Left ventricle myocardium superior (tissue), 1 donor: ENCODE measurements around the gene KCNQ4. TPM values are rescaled to one million over a fixed set of nuclear protein-coding genes. Genes with fewer than 3 reads are reported as not detected.
A peak's percentile ranks its signal among the peaks of the same experiment; 100 is the strongest.

ENCODE experiments used
- ATAC-seq: fragments of 200-7000 bp; cut with Tn5 transposase; one replicate; pipeline ENCODE4 v1.9.1; 2020; ENCODE audit warnings: mild to moderate bottlenecking, moderate library complexity
- DNase-seq: peaks from one replicate; pipeline ENCODE4 v3.0.0-alpha.2; 2020
- intact Hi-C: fragments of 100-400 bp; cut with micrococcal nuclease; formaldehyde crosslinking; loops from one replicate; pipeline ENCODE4 v1.11.0; 2022
- total RNA-seq: library from RNA; stranded (reverse); fragmentation: NEBNext Ultra II Directional; extraction: Animal tissue kit (Norgen Biotek cat#: 25700); gene quantifications from one replicate; pipeline ENCODE4 v1.2.1, GENCODE V29; 2021
- donor health status: DM: no; HTN: yes; CAD: no; lungs with severe emphysema.

Gene KCNQ4
- total RNA-seq, 1 donor from 2014 or later, result 1.9 TPM

DNA sequence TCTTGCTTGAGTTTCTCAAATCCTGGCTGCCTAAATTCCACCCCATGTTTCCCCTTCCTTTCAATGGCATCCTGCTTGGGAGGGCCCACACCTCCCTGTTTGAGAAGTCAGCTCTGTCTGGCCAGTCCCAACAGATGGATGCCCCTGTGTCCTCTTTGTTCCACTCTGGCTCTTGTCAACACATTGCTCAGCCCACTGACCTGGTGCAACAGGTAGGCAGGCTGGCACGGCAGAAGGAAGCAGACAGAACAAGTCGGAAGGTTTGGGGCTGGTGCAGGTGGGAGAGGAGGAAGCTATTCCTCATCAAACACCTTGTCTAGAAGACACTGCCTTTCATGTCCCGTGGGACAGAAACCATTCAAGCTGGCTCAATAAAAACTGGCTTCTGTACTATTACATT, 22.7 kb downstream of the KCNQ4 start:
- ATAC-seq (no peak), DNase-seq (no peak)
- intact Hi-C loops, result no loop called here

DNA sequence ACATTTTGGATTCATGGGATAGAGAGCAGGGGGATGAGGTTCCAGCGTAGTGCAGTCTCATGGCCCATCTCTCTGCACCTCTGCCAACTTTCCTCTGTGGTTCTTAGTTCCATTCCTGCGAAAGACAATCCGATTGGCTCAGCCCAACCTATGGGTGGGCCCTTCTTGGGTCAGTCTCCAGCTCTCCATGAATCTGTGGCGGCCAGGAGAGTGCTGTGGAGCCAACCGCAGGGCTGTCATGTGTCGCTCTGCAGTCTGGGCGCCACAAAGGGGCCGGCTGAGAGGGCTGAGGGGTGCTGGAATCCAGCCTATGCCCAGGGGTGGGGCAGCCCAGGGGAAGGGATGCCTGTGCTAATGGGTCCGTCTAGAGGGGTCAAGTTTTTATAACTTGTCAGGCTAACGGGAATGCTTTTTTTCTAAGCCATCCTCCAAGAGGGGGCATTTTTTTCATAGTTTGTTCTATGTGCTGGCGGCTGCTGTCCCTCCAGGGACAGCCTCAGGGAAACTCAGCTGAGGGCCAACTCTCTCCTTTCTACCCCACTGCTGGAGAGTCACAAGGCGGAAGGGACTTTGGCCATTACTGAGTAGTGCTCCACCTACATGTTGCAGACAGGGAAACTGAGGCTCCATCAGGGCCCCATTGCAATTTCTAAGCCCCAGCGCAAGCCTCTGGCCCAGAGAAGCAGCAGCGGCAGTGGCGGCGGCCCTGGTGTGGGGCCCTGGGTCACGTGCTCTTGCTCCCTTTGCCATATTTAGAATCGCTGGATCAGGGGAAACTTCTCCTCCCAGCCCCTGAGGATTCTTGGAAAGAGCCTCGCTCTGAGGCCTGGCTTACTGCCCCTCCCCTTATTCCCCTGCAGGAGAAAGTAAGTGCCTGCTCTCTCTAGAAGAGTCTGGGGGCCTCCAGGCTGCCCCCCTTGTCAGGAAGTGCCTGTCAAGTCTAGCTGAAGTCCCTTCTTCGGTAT, 23.4 kb downstream of the KCNQ4 start:
- ATAC-seq (peak; percentile 73), DNase-seq (peak; percentile 67)

GRCh38 chr1:40808002-40808401, 24.4 kb downstream of the KCNQ4 start:
- intact Hi-C loops, result no loop called here
- no peak for DNase-seq
- peak; percentile 4 for ATAC-seq

More for the DNA sequence above, 23.4 kb downstream of the KCNQ4 start:
- intact Hi-C loops, result no loop called here

DNA sequence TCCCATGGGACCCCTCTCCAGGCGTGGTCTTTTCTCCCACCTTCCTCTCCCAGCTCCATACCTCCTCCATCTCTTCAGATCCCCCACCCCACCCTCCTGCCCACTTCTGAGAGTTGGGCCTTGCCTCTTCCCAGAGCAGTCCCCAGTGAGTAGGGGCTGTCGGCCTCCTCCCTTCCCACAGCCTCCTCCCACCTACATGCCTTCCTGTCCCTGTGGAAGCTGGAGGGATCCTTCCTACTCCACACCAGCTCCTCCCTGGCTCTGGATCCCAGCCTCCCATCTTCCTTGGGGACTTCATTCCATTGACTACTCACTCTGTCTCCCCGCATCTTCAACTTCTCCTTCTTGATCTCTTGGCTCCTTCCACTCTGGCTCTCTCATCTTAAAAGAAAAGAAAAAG, 24.9 kb downstream of the KCNQ4 start:
- no peak for DNase-seq
- ATAC-seq, result peak; percentile 3
- intact Hi-C loops, result no loop called here

- no peak for DNase-seq
- ATAC-seq, result peak; percentile 26
- intact Hi-C loops, result no loop called here
These were observed 25.3 kb downstream of the KCNQ4 start for GRCh38 chr1:40808909-40809308.

DNA sequence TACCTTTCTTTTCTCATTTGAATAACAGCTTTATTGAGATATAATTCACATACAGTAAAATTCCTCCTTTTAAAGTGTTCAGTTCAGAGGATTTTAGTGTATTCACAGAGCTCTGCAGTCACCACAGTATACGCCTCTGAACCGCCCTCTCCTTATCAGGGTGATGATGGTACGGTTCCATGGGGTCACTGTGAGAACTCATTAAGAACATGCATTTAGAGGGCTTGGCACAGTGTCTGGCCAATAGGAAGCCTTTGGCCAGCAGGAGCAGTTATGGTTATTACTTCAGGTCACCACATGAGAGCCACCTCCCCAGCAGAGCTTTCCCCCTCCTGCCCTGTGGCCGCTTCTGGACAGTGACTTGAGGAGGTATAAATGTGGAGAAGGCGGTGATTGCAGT, 27.3 kb downstream of the KCNQ4 start:
- intact Hi-C loops, result no loop called here

DNA sequence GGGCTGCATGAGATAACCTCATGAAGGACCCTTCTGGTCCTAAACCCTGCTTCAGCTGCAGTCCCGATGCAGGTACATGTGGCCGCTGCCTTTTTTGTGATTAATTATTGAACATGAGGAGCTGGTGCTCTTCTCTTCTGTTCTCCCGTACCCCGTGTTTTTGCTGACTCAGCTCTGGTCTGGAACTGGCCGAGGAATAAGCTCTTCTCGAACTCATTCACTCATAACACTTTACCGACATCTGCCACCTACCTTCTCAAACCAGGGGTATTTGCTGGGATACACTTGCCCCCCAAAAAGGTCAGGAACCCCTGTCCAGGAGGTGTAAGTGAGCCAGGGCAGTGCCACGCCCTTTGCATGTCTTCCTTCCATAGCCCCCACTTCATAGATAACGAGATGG, 31.8 kb downstream of the KCNQ4 start:
- intact Hi-C loops, result no loop called here
- DNase-seq, result no peak
- no peak for ATAC-seq

More for the DNA sequence above, 27.3 kb downstream of the KCNQ4 start:
- DNase-seq (no peak), ATAC-seq (no peak)

DNA sequence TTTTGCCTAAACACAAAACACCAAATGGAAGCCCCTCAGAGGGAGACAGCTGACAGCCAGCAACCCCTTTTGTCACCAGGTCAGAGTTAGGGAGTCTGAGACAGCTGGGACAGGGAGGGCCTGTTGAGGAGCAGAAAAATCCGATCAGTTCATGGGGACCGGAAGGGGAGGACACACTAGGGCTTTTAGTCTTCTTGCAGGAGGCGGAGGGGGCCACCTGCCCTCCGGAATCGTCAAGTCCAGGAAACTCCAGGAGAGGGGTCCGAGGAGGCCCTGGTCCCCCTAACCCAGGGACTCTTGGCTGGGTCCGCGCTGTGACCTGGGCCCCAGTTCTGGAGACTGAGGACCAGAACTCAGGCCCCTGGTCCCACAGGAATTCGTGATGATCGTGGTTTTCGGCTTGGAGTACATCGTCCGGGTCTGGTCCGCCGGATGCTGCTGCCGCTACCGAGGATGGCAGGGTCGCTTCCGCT, 34.2 kb downstream of the KCNQ4 start:
- intact Hi-C loops, result no loop called here
- ATAC-seq (no peak), DNase-seq (no peak)

GRCh38 chr1:40818264-40818961, 34.8 kb downstream of the KCNQ4 start:
- intact Hi-C loops, result no loop called here
- ATAC-seq, result peak; percentile 90
- DNase-seq, result peak; percentile 73

GRCh38 chr1:40819101-40819500, 35.5 kb downstream of the KCNQ4 start:
- ATAC-seq (no peak), DNase-seq (no peak)
- intact Hi-C loops, result no loop called here

- DNase-seq, result no peak
- ATAC-seq, result no peak
- intact Hi-C loops, result no loop called here
These were observed 36.7 kb downstream of the KCNQ4 start for GRCh38 chr1:40820251-40820797.

DNA sequence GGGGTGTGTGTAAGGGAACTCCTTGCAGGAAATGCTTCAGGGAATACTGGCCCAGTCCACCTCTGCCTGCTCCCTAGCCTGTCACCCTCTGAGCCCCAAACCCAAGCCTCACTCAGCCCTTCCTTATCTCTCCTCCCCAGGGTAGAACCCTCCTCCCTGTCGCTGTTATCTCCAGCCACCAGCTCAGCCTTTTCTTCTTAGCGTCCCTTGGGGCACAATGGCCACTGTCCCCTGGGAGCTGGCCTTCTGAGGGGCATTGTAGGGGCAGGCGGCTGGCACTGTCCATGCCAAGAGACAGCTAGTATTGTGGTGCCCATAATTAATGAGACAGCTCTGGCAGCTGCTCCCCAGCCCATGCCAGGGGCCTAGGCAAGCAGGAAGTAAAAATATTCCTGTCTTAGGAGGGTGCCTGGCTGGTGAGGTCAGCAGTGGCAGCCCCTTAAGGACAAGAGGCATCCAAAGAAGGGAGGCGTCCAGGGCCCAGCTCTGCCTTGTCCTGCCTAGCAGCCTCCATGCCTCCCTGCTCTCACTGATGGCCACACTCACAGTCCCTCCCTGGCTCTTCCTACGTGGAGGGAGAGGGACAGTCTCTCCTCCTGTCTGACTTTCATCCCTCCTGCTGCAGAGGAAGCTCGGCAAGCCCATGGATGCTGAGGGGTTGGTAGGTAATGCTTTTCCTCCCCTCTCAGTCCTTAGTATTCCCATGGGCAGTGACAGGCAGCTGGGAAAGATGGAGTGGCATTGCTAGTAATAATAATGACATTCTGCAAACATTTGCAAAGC, 37.5 kb downstream of the KCNQ4 start:
- DNase-seq (no peak), ATAC-seq (no peak)
- intact Hi-C loops, result no loop called here

GRCh38 chr1:40822890-40823289, 39.3 kb downstream of the KCNQ4 start:
- ATAC-seq (no peak), DNase-seq (peak; percentile 8)
- intact Hi-C loops, result no loop called here

DNA sequence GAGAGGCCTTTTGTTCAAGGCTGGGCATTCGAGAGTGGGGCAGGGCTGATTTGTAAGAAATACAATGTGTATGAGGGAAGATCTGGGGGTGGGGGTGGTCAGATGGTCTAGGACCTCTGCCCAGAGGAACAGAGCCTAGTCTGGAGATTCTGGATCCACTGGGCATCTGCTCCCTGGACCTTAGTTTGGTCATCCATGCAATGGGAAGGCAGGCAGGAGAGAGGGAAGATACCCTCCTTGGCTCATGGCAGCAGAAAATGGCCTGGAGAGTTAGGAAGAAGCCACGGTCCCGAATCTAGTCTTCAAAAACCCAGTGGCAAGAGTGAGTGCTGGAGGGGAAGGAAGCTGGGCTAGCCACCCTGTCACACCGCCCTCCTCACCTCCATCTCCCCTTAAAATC, 39.8 kb downstream of the KCNQ4 start:
- DNase-seq (no peak), ATAC-seq (no peak)
- intact Hi-C loops, result no loop called here

GRCh38 chr1:40823983-40824382, 40.4 kb downstream of the KCNQ4 start:
- peak; percentile 11 for DNase-seq
- intact Hi-C loops, result no loop called here

GRCh38 chr1:40824591-40825434, 41.2 kb downstream of the KCNQ4 start:
- intact Hi-C loops, result no loop called here
- ATAC-seq, result no peak
- peak; percentile 2 for DNase-seq

More at GRCh38 chr1:40823983-40824382, 40.4 kb downstream of the KCNQ4 start:
- ATAC-seq, result no peak

DNA sequence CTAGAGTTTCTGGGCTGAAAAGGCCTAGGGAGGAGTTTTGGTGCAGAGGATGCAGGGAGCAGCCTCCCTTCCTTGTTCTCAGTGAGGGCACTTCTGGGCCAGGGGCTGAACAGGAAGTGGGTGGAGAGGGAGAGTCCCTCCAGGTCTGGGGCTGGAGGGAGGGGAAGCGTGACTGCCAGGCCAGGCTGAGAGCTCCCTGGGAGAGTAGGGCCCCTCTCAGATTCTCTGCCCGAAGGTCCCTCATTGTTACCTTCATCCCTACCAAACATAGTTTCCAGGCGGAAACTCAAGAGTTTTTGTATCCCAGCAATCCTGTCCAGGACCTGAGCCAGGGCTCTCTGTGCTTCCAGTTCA, 41.8 kb downstream of the KCNQ4 start:
- intact Hi-C loops, result no loop called here
- DNase-seq (peak; percentile 20), ATAC-seq (no peak)

GRCh38 chr1:40825996-40826395, 42.4 kb downstream of the KCNQ4 start:
- ATAC-seq, result no peak
- DNase-seq, result peak; percentile 6
- intact Hi-C loops, result no loop called here
